NCI-H226 (cell line): Measurements from ENCODE around the gene DMRT3.
A peak's percentile ranks its signal among the peaks of the same experiment; 100 is the strongest.

Experiments used
- DNase-seq: peaks from one replicate; pipeline ENCODE4 v3.0.0-alpha.2; 2015

The DMRT3 gene

DNA sequence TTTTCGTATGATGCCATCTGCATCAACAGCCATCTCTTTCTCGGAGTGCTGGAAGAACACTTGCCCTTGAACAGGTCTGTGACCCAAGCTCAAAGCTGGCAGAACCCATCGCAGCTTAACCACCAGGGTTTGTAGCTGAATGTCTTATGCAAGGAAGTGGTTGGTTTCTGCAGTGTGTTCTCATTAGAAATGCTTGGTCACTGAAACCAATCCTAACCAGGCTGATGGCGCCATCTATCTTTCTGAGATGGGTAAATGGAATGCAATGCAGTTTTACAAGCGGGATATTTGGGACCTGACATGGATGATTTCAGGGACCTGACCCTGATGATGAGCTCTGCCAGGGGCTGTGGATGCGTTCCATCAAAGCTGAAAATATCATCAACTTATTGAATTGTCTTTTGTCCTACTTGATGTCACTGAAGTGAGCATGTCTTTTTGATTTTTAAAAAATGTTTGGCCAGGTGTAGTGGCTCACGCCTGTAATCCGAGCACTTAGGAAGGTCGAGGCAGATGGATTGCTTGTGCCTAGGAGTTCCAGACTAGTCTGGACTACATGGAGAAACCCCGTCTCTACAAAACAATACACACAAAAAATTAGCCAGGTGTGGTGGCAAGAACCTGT, 28.7 kb downstream of the DMRT3 start:
- no peak for DNase-seq

DNA sequence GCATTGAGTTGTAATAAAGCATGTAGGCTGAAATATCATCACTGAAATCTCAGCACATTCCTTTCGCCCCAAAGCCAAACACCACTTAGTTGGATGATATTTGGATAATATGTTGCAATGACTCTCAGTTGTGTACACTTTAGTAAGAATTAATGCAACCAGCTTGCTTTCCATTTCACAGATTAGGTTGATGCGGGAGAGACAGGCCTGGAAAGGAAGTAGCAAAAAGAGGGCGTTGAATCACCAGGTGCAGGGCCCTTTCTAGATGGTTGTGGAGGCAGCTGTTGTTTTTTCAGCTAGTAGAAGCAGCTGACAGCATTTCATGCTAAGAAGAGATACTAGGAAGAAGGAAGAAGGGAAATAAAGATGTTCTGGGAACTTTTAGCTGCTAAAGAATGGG, 30.9 kb downstream of the DMRT3 start:
- no peak for DNase-seq

DNA sequence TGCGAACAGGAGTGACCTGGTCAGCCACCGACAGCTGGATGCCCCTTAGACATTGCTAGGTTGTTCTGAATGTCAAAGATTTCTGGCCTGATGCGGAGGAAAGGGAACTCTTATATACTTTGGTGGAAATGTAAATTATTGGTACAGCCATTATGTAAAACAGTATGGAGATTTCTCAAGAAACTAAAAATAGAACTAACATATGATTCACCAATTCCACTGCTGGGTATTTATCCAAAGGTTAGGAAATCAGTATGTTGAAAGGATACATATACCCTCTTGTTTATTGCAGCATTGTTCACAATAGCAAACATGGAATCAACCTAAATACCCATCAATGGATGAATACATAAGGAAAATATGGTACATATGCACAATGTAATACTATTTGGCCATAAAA, 31.8 kb downstream of the DMRT3 start:
- DNase-seq, result no peak

DNA sequence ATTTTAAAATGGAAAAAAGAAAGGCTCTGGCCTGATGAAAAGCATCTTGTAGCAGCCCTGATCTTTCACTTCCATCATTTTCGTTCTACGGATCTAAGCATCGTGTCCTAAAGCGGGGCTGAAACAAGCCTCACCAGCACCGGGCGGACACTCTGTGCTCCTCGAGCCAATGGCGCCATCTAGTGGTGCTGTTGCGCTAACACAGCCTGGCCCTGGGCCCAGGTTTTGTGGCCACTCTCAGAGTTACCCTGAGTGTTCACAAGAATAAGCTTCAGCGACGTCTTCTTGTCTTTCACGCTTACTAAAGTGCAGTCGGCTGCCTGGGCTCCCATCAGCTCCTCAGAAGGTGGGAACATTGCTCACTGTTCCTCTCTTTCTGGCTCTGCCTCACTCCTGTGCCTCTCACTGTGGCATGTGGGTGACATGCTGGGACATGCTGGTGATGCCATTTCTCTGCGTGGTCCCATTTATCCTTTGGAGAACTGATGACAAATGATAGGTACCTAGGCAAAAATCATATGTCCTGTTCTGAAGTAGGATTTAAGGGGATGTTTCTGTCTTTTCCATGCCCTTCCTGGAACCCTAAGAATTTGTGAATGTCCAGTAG, 32.7 kb downstream of the DMRT3 start:
- peak; percentile 56 for DNase-seq

DNA sequence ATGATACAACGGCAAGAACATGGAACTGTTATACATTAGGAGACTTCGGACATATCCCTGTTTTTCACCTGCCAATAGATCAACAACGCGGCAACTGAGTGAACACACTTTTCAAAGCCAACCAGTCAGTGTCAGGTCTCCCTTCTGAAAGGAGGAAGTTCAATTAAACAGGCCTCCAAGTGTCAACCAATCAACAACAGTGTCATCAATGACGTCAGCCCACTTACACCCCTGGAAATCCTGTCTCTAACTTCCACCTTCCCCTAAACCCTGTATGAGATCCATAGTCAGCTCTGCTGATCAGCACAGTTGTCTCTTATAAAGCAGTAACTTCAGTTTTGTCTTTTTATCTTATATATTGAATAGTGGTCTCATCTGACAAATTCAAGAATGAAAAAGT, 36.6 kb downstream of the DMRT3 start:
- DNase-seq, result no peak

DNA sequence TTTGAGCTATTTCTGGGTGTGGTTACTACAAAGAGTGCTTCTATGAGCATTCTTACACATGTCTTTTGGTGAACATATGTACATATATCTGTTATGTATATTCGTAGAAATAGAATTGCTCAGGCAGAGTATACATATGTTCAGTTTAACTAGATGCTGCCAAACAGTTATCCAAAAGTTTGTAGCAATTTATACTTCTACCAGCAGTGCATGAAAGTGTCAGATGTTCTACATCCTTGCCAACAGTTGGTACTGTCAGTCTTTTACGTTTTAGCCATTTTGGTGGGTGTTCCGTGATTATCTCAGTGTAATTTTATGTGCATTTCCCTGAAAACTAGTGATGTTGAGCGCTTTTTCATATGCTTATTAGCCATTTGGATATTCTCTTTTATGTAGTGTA, 37.8 kb downstream of the DMRT3 start:
- no peak for DNase-seq

DNA sequence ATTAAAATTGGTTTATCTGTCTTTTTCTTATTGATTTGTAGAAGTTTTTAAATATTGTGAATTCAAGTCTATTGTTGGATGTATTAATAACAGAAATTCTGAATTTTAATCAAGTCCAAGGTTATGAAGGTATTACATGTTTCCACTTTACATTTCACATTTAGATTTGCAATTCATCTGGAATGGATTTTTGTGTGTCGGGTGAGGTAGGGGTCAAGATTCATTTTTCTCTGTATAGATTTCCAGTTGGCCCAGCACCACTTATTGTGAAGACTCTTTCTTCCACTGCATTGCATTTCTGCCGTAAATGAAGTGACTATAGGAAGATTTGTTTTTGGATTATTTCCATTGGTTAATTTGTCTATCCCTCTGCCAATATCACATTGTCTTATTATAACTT, 38.2 kb downstream of the DMRT3 start:
- DNase-seq, result no peak

DNA sequence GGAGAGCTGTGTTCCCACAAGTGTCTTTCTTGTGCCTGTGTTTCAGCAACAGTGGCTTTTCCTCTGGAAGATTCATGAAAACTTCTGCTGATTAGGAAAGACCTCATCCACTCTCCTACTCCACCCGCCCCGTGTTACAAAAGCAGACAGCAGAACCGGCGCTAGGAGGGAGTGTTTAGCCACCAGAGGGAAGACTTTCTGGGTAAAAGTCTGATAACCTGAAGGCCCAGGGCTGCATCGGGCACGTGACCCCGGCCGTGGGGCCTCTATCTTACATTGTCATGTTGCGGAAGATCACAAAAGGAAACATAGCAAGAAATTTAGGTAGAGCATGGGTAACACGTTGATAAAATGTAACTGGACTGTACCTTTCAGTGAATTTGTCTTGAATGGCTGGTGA, 41.7 kb downstream of the DMRT3 start:
- DNase-seq, result no peak

DNA sequence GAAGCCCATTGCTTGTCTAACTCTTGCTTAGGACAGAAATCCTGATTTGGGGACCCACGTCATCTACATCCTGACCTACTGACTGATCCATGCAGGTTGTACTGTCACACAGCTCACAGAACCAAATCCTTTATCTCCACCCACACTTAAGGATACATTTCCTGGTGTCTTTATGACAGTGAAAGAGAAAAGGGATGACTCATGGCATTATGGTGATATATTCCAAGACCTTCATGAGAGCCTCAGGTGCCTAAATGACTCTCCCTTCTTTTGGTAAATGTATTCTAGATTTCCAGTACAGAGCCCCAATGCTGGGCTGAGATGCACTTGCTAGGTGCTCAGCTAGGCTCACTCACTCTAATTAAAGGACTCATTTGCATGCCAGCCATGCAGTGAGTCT, 47.7 kb downstream of the DMRT3 start:
- DNase-seq, result no peak

DNA sequence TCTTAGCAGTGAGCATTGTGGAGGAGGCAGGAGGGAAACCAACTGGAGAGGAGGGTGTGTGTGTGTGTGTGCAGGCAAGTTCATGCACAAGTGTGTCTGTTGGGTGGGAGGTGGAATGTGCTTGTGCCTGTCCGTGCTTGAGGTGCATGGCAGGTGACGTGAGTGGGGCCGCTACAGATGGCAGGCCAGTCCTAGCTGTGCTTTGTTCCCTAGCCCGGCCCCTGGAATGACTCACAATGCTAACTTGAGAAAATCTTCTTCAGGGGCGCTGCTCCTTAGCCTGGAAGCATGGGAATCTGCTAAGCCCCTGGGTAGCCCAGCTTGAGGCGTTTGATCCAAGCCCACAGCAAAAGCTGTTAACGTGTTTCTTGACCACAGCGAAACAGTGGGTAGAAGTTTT, 48.7 kb downstream of the DMRT3 start:
- no peak for DNase-seq

DNA sequence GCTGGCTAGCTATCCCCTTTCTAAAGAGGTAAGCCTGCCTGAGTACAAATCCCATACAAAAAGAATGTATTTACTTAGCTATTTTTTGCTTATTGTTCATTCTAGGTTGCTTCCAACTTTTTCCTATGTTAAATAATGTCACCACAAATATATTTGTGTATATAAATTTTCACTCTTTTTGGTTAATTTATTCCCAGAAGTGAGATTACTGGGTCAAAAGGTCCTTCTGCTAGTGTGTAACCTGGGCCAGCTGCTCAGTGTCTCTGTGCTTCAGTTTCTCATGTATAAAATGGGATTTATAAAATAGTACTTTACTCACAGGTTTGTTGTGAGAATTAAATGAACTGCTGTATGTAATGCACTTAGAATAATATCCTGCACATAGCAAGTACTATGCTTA, 49.8 kb downstream of the DMRT3 start:
- no peak for DNase-seq

DNA sequence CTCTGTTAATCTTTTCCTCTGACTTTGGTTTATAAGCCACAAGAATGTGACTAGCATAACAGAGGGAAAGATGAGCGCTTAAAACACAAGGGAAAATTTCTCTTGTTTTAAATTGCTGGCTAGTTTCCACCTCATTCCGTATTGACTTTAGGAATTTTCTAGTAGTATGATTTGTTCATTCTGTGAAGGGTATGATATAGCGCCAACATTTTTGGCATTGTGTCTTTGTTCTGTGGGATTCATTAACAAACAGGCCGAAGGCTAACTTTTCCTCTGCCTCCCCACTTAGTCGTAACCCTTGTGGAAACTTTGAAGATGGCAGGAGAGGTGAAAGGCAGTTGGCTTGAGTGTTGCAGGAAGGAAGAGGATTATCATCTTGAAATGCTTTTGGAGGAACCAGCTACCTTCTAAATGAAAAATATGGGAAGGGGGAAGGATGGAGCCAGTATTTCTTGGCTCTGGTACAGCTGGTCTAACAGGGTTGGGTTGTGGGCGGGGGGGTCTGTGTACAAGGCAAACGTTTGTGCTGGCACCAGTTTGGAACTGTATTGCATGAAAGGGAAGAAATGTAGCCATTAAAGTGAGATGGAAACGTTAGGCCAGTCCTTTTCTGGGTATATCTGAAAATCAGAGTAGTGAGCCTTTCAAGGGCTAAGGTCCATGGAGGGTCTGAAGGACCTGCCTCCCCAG, 52.2 kb downstream of the DMRT3 start:
- DNase-seq, result no peak

DNA sequence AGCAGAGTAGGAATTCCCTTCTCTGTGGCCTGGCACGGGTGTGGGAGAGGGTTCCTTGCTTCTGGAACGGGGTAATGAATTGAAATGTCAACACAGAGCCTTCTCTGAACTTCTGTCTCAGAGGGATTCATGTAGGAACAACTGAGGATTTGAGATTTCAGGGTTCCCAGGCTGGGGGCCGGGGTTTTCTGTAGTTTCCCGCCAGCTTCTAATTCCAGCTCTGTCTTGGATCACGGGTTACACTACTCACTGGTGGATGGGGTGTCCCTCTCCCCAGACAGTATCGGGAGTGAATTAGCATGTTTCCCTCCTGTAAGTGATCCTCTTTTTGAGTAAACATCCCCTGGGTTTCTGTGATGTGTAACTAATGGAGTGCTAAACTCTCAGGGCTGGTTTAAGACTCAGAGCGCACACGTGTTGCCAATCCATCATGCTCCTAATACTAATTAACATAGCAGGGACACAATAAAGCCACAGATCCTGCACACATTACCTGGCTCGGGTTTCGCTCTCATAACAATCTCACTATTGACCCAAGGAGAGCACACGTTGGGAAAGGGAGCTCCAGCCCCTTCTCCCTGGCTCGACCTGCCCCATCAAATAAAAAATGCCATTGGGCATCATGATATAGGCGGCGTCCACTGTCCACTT, 55.6 kb downstream of the DMRT3 start:
- DNase-seq, result no peak

DNA sequence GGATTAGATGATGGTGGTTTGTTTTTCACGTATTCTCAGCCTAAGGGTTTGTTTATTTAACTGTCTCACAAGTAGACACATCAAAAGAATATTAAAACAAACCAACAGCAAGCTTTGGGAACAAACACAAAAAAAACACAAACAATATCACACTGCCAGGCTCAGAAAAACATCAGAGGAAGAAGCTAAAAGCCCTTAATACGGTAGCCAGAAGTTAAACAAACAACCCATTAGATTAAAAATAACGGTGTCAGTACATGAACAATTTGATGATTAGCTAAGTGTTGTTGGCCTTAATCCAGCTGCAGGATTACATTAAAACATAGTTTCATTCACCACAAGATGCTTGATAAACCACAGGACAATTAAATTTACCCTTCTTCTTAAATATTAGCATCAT, 57.8 kb downstream of the DMRT3 start:
- no peak for DNase-seq

DNA sequence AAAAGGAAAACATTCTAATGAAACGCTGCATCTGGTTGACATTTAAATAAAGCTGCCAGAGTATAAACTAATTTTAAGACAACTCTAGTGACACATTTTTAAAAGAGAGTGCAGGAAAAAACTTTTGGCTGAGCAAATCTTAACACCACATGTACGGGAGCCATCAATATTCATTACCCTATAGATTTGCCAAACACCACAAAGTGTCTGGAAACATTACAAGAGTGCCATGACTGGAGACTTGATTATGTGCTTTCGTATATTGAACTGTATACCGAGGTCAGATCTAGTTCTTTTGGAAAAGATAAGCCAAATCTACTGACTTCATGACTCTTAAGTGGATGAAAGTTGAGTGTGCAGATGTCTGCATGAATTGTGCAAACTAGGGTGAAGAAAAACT, 63.1 kb downstream of the DMRT3 start:
- DNase-seq, result no peak
